ENCODE results near the gene TSPAN12.

DNA sequence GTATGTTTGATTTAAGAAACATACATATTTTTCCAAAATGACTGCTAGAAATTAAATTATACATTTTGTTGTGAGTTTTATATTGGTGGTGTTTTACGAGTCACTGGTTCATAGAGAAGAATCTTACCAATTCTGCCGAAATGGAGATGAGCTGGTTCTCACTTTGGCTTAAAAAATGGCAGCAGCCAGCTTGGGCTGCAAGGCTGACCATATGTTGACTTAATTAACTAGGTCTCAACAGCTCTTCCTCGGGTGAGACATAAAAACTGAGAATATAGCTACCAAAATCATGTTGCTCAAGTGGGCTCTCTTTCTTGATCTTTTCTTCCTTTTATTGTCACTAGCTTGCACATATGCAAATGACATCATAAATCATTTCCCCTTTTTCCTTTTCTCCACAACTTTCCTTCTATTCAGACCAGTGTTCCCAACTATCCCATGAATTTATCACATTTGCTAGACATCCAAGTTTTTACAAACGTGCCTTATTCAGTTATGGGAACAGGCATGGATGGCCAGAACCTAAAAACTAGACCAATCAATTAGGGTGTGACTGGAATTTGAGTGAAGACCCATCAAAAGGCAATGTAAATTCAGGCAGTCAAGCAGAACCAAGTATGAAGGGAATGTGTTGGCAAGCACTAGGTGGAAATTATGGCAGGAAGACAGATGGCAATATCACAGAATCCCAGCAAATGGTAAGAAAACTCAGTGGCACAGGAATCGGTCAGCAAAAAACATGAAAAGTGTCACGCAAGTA, 6.4 kb upstream of the TSPAN12 start:
- TF ChIP-seq, protein P1, sequence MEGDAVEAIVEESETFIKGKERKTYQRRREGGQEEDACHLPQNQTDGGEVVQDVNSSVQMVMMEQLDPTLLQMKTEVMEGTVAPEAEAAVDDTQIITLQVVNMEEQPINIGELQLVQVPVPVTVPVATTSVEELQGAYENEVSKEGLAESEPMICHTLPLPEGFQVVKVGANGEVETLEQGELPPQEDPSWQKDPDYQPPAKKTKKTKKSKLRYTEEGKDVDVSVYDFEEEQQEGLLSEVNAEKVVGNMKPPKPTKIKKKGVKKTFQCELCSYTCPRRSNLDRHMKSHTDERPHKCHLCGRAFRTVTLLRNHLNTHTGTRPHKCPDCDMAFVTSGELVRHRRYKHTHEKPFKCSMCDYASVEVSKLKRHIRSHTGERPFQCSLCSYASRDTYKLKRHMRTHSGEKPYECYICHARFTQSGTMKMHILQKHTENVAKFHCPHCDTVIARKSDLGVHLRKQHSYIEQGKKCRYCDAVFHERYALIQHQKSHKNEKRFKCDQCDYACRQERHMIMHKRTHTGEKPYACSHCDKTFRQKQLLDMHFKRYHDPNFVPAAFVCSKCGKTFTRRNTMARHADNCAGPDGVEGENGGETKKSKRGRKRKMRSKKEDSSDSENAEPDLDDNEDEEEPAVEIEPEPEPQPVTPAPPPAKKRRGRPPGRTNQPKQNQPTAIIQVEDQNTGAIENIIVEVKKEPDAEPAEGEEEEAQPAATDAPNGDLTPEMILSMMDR (IDR thresholded peaks at IDR 0.05), result no peak
- TF ChIP-seq POLR2A (IDR thresholded peaks at IDR 0.05), result no peak

Data from ovary (tissue), 3 donors.